Measurements from ENCODE around the gene PIGS.
"Not testable (repeated sequence)": the region's sequence is repeated elsewhere in the genome, so short reads cannot be mapped to it uniquely, and the experiment has no call there.

The PIGS gene

GRCh38 chr17:28580959-28581358 is 9.6 kb upstream of the PIGS start:
- no peak overlapping the region for H3K4me3 ChIP-seq (ENCODE audit: low read depth, low read length)
- DNase-seq (ENCODE audit: low read depth, low spot score), result no peak
- in situ Hi-C loops (cut with HindIII; ENCODE audit: low sequenced_read_pairs), result no loop called here
- TF ChIP-seq CTCF (IDR thresholded peaks at IDR 0.05; ENCODE audit: low read depth, low read length), result no peak

DNA sequence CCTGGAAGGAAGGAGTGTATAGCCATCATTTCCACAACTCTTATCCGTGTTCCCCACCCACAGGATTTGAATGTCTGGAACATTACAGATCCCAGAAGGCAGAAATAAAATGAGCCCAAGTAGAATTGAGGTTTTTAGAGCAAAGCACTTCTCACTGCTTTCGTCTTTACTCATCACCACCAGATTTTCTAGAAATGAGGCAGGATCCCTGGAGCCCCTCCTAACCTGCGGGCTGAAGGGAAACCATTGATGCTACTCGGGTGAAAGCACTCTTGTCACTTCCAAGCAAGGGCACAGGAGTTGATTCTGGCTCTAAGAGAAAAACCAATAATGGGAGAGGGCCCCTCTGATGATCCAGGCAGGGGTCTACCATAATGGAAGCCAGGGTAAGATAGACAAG is 8.2 kb upstream of the PIGS start:
- DNase-seq (ENCODE audit: low read depth, low spot score), result no peak
- no peak for TF ChIP-seq CTCF (IDR thresholded peaks at IDR 0.05; ENCODE audit: low read depth, low read length)
- no peak overlapping the region for H3K4me3 ChIP-seq (ENCODE audit: low read depth, low read length)
- in situ Hi-C loops (cut with HindIII; ENCODE audit: low sequenced_read_pairs), result no loop called here

- no peak overlapping the region for H3K4me3 ChIP-seq (ENCODE audit: low read depth, low read length)
- no peak for TF ChIP-seq CTCF (IDR thresholded peaks at IDR 0.05; ENCODE audit: low read depth, low read length)
- in situ Hi-C loops (cut with HindIII; ENCODE audit: low sequenced_read_pairs), result no loop called here
- no peak for DNase-seq (ENCODE audit: low read depth, low spot score)
Measured at GRCh38 chr17:28578246-28579195, 7.2 kb upstream of the PIGS start.

GRCh38 chr17:28577466-28577824 is 6.1 kb upstream of the PIGS start:
- DNase-seq (ENCODE audit: low read depth, low spot score), result no peak
- in situ Hi-C loops (cut with HindIII; ENCODE audit: low sequenced_read_pairs), result no loop called here
- no peak overlapping the region for H3K4me3 ChIP-seq (ENCODE audit: low read depth, low read length)
- no peak for TF ChIP-seq CTCF (IDR thresholded peaks at IDR 0.05; ENCODE audit: low read depth, low read length)

DNA sequence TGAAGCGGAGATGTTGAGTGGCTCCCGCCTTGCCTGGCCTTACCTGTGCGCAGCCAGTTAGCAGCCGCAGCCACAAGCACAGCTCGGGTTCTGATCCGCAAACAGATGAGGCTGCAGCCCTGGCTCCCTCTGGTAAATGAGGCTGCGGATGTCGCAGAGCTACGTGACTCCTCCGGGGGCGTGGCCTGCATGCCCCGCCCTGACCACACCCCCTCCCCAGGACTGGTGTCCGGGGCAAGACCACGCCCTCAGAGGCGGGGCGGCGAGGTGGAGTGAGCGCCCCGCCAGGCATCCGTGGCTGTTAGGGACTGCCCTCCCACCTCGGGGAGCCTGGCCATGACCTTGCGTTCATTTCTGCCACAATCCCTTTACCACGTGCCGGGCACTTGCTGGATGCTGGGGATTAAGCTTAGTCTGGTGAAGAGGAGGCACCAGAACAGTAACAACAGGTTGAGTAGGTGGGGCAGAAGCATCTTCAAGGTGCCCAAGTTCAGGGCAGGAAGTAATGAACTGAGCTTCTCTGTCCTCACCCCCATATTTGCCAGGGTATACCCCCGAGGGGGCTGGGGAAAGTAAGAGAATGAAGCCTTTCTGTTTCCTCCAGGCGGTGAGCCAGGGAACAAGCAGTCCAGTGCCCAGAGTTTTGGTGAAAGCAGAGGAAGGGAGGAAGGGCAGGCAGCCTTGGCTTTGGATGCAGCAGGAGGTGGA is 5.6 kb upstream of the PIGS start, which contains the start of gene ALDOC:
Gene ALDOC, minus strand, starts transcription at position 138 of the 708 bp plus-strand sequence. CDS start 1,363 bp downstream, outside the sequence.
- in situ Hi-C loops (cut with HindIII; ENCODE audit: low sequenced_read_pairs), result no loop called here
- no peak for TF ChIP-seq CTCF (IDR thresholded peaks at IDR 0.05; ENCODE audit: low read depth, low read length)
- DNase-seq (ENCODE audit: low read depth, low spot score), result peak; percentile 91
- H3K4me3 ChIP-seq (ENCODE audit: low read depth, low read length), result peak within 1 kb of the TSS; percentile 31

- H3K4me3 ChIP-seq (ENCODE audit: low read depth, low read length); in situ Hi-C loops (cut with HindIII; ENCODE audit: low sequenced_read_pairs); DNase-seq (ENCODE audit: low read depth, low spot score): not testable (repeated sequence)
Measured at GRCh38 chr17:28576016-28576415, 4.7 kb upstream of the PIGS start.

Data from astrocyte of the spinal cord (primary cell).